C4-2B (cell line): ENCODE measurements around the gene SPDYC.

Source experiments
- CTCF ChIP-seq: fragments of 450-650 bp; conservative IDR thresholded peaks from 2 replicates; pipeline ENCODE4 v1.5.1; 2017; ENCODE audit warnings: mild to moderate bottlenecking
- ZFX ChIP-seq: fragments of 450-650 bp; IDR thresholded peaks from 2 replicates; pipeline ENCODE4 v1.6.1; 2017

- TF ChIP-seq CTCF (no peak), ZFX (no peak)
Observed at GRCh38 chr11:65120831-65121230, 49.2 kb upstream of the SPDYC start.
